GM12878 (cell line): ENCODE measurements around the gene CCT4. TPM values are rescaled to one million over a fixed set of nuclear protein-coding genes. Genes with fewer than 3 reads are reported as not detected.
A peak's percentile ranks its signal among the peaks of the same experiment; 100 is the strongest.

Source experiments
- ATAC-seq: fragments of 200-7000 bp; cut with Tn5 transposase; 3 replicates; pipeline ENCODE4 v1.9.1; 2020; ENCODE audit warnings: mild to moderate bottlenecking, moderate library complexity
- BruUV-seq: library from RNA; stranded (reverse); fragments of 400-500 nt; replicated peaks from 2 replicates; lab custom pipeline; 2021; lab: Mats Ljungman, UMichigan
- CTCF ChIA-PET: fragments of 300-600 bp; sonication (Branson Sonifier 250); formaldehyde crosslinking; extraction: SDS; loops from one replicate; lab custom pipeline; 2021; ENCODE audit warnings: inconsistent platforms; lab: Yijun Ruan, JAX
- POLR2A ChIA-PET: fragments of 350-600 bp; formaldehyde crosslinking; extraction: SDS; loops from one replicate; lab custom pipeline; 2021; ENCODE audit warnings: inconsistent platforms; lab: Charles Lee
- RAD21 ChIA-PET: fragments of 300-600 bp; sonication (Branson Sonifier 250); formaldehyde crosslinking; loops from one replicate; lab custom pipeline; 2023; ENCODE audit warnings: antibody characterized with exemption; ENCODE audit not compliant: unreplicated experiment; lab: Charles Lee
- SMC1A ChIA-PET: fragments of 300-600 bp; sonication (Branson Sonifier 250); formaldehyde crosslinking; loops from one replicate; lab custom pipeline; 2023; ENCODE audit not compliant: unreplicated experiment, uncharacterized antibody; lab: Charles Lee
- DNase-seq: peaks from one replicate; pipeline ENCODE4 v3.0.0-alpha.2; 2011; ENCODE audit warnings: low read depth, low spot score
- FAIRE-seq: peaks from 3 replicates; lab custom pipeline; 2011; peaks lifted over from hg19 to GRCh38; lab: Jason Lieb, UNC
- H2AFZ ChIP-seq: 2 replicates; pipeline ENCODE4 v1.6.0; 2011; ENCODE audit warnings: low read depth, low read length, control low read depth; ENCODE audit not compliant: control insufficient read depth
- H3K27ac ChIP-seq: 2 replicates; pipeline ENCODE4 v1.5.1; 2011; ENCODE audit warnings: control low read depth; ENCODE audit not compliant: control insufficient read depth, insufficient read depth
- H3K27me3 ChIP-seq, 2 experiments: replicated peaks in 1 of 2; 2 replicates each; pipeline versions ENCODE4 v1.6.0 to v1.6.1; 2011; ENCODE audit warnings: low read length in 1 of 2; ENCODE audit not compliant: control insufficient read depth in 2 of 2, insufficient read depth in 2 of 2
- H3K36me3 ChIP-seq, 2 experiments: 2 replicates each; pipeline ENCODE4 v1.5.1; 2011; ENCODE audit warnings: low read length in 1 of 2; ENCODE audit not compliant: control insufficient read depth in 2 of 2, insufficient read depth in 2 of 2
- H3K4me1 ChIP-seq: 2 replicates; pipeline ENCODE4 v1.6.1; 2011; ENCODE audit warnings: mild to moderate bottlenecking, low read length, moderate library complexity, mixed read lengths; ENCODE audit not compliant: control insufficient read depth, insufficient read depth
- H3K4me2 ChIP-seq: 2 replicates; pipeline ENCODE4 v1.6.0; 2011; ENCODE audit warnings: control low read depth; ENCODE audit not compliant: control insufficient read depth, insufficient read depth
- H3K4me3 ChIP-seq: fragments of 200-600 bp; sonication (generic); 2 replicates; pipeline ENCODE4 v1.5.1; 2016
- H3K79me2 ChIP-seq: 2 replicates; pipeline ENCODE4 v1.6.0; 2011; ENCODE audit warnings: low read length; ENCODE audit not compliant: control insufficient read depth, insufficient read depth
- H3K9ac ChIP-seq: 2 replicates; pipeline ENCODE4 v1.8.0; 2011; ENCODE audit warnings: low read length, control low read depth, mixed read lengths; ENCODE audit not compliant: control insufficient read depth, insufficient read depth
- H3K9me3 ChIP-seq: replicated peaks from 3 replicates; pipeline ENCODE4 v1.5.1; 2011; ENCODE audit warnings: mild to moderate bottlenecking, low read length; ENCODE audit not compliant: control insufficient read depth, insufficient read depth
- H4K20me1 ChIP-seq: 2 replicates; pipeline ENCODE4 v1.6.0; 2011; ENCODE audit not compliant: control insufficient read depth, insufficient read depth
- CHD1 ChIP-seq: IDR thresholded peaks from 2 replicates; pipeline ENCODE4 v1.6.1; 2012; ENCODE audit warnings: low read depth, low read length, improper control_type of control experiment
- CHD2 ChIP-seq: IDR thresholded peaks from 2 replicates; pipeline ENCODE4 v1.6.1; 2011; ENCODE audit warnings: low read depth, low read length, improper control_type of control experiment, borderline replicate concordance
- ELK1 ChIP-seq: IDR thresholded peaks from 2 replicates; pipeline ENCODE4 v1.6.1; 2012; ENCODE audit warnings: low read depth, low read length, improper control_type of control experiment
- EZH2 ChIP-seq: IDR thresholded peaks from 2 replicates; pipeline ENCODE4 v1.6.1; 2012; ENCODE audit warnings: low read depth, mild to moderate bottlenecking, control low read depth, inconsistent platforms, low read length, borderline replicate concordance; ENCODE audit not compliant: control insufficient read depth
- NR2F1 ChIP-seq: fragments of 450-650 bp; conservative IDR thresholded peaks from 2 replicates; pipeline ENCODE4 v1.6.1; 2017; ENCODE audit warnings: mild to moderate bottlenecking
- STAT3 ChIP-seq: IDR thresholded peaks from 2 replicates; pipeline ENCODE4 v1.6.1; 2011; ENCODE audit warnings: low read depth, low read length, improper control_type of control experiment
- ZNF207 ChIP-seq: fragments of 450-650 bp; IDR thresholded peaks from 2 replicates; pipeline ENCODE4 v1.6.1; 2014; ENCODE audit warnings: antibody characterized with exemption, mild to moderate bottlenecking, borderline replicate concordance
- ZNF217 ChIP-seq: fragments of 450-650 bp; IDR thresholded peaks from 2 replicates; pipeline ENCODE4 v1.6.1; 2017; ENCODE audit warnings: antibody characterized with exemption, mild to moderate bottlenecking
- WGBS: methylation state at CpG from one replicate; pipeline ENCODE4 v1.1.6; 2016; ENCODE audit warnings: low lambda C conversion rate; ENCODE audit not compliant: insufficient replicate concordance, insufficient coverage; ENCODE audit errors: missing lambda C conversion rate; 5-methylcytosine and 5-hydroxymethylcytosine counted together
- in situ Hi-C: fragments of 300-500 bp; cut with MboI; formaldehyde crosslinking; loops from 9 replicates; pipeline ENCODE4 v1.14.3; 2018; ENCODE audit warnings: mixed read lengths
- intact Hi-C: fragments of 100-400 bp; cut with micrococcal nuclease; formaldehyde crosslinking; loops from one replicate; pipeline ENCODE4 v1.14.2; 2022; ENCODE audit not compliant: unreplicated experiment
- polyA plus RNA-seq, 11 experiments: library from polyadenylated mRNA; depleted of rRNA in 4 of 11; unstranded in 6 of 11; stranded (reverse) in 5 of 11; fragments of >200 nt; fragmentation: Nextera tagmentation in 4 of 11; fragmentation: Illumina TruSeq in 1 of 11; extraction: Ambion mirVana in 4 of 11; extraction: Trizol in 1 of 11; gene quantifications; 1 replicate in 1 of 11; 2 replicates in 10 of 11; pipeline versions ENCODE4 v1.2.1 to v1.2.3, GENCODE V29; 2011 to 2016; ENCODE audit warnings: inconsistent platforms in 2 of 11, missing spikeins in 2 of 11, low read depth in 1 of 11
- total RNA-seq, 4 experiments: library from RNA; depleted of rRNA in 3 of 4; stranded (reverse); fragments of >200 nt in 3 of 4; fragmentation: Illumina TruSeq in 1 of 4; extraction: Trizol in 1 of 4; gene quantifications; 2 replicates each; pipeline versions ENCODE4 v1.2.1 to v1.2.3, GENCODE V29; 2013 to 2021
- TF ChIP-seq, protein P1 (sequence below), 3 experiments: IDR thresholded peaks in 2 of 3; conservative IDR thresholded peaks in 1 of 3; 2 replicates each; pipeline ENCODE4 v1.5.1; 2011; ENCODE audit warnings: low read depth in 3 of 3, low read length in 3 of 3, mild to moderate bottlenecking in 3 of 3, control low read depth in 2 of 3, moderate library complexity in 2 of 3, inconsistent platforms in 1 of 3, mixed read lengths in 1 of 3; ENCODE audit not compliant: control insufficient read depth in 2 of 3, insufficient read depth in 1 of 3; ENCODE audit errors: extremely low read depth in 1 of 3

Gene CCT4
- total and polyA plus RNA-seq, 10 of the 15 experiments (the other 5 are each of a cell fraction or from before 2014, with no cell fraction given): 76.6 to 320 (median 211) TPM

- no peaks in the 10 kb centered on the region for H4K20me1 ChIP-seq
- intact Hi-C loops: loop anchor here (10.0 kb wide), 1 partner anchor 394 kb away; no protein-coding TSS in a partner anchor
- ChIA-PET CTCF (interaction anchor here (0.6 to 1.2 kb wide), 3 partner anchors 253 to 499 kb away, joined by 3 to 6 read pairs (median 3); no protein-coding TSS in a partner anchor), RAD21 (interaction anchor here (0.6 to 0.7 kb wide), 2 partner anchors 218 to 665 kb away, joined by 3 read pairs; no protein-coding TSS in a partner anchor), POLR2A (no interaction called here), SMC1A (no interaction called here)
- no peaks in the 10 kb centered on the region for H3K27me3 ChIP-seq
- H2AFZ ChIP-seq: no peak overlapping the region
- ATAC-seq (no peak), FAIRE-seq (no peak), DNase-seq (no peak)
- in situ Hi-C loops: no loop called here
- no peak overlapping the region for H3K27ac ChIP-seq
- H3K79me2 ChIP-seq: peaks cover 17% of the 10 kb centered on the region
- no peaks in the 10 kb centered on the region for H3K36me3 ChIP-seq
- TF ChIP-seq, protein P1, sequence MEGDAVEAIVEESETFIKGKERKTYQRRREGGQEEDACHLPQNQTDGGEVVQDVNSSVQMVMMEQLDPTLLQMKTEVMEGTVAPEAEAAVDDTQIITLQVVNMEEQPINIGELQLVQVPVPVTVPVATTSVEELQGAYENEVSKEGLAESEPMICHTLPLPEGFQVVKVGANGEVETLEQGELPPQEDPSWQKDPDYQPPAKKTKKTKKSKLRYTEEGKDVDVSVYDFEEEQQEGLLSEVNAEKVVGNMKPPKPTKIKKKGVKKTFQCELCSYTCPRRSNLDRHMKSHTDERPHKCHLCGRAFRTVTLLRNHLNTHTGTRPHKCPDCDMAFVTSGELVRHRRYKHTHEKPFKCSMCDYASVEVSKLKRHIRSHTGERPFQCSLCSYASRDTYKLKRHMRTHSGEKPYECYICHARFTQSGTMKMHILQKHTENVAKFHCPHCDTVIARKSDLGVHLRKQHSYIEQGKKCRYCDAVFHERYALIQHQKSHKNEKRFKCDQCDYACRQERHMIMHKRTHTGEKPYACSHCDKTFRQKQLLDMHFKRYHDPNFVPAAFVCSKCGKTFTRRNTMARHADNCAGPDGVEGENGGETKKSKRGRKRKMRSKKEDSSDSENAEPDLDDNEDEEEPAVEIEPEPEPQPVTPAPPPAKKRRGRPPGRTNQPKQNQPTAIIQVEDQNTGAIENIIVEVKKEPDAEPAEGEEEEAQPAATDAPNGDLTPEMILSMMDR (IDR thresholded peaks at IDR 0.05 in 2 of 3, conservative IDR thresholded peaks at IDR 0.05 in 1 of 3; ENCODE audit: control insufficient read depth in 2 of 3, extremely low read depth in 1 of 3, insufficient read depth in 1 of 3, low read depth in 3 of 3, low read length in 3 of 3): peak in 2 of 3 experiments; percentile 12 to 19; a peak in 2 of 6 replicates
- no peak for TF ChIP-seq ELK1
- no peaks in the 10 kb centered on the region for H3K9me3 ChIP-seq
- BruUV-seq: no TSS peak
- H3K9ac ChIP-seq: no peak overlapping the region
- WGBS: 86% methylated on average over 9 of the region's 9 CpGs
- H3K4me1 ChIP-seq: no peaks in the 10 kb centered on the region
- H3K4me2 ChIP-seq: no peak overlapping the region
- no peak overlapping the region for H3K4me3 ChIP-seq
Observed at GRCh38 chr2:61910603-61911002, 22.1 kb upstream of the CCT4 start.

GRCh38 chr2:61909116-61909515, 20.7 kb upstream of the CCT4 start:
- Histone ChIP-seq H3K4me2 (no peak overlapping the region), H4K20me1 (no peaks in the 10 kb centered on the region), H3K9ac (no peak overlapping the region), H3K4me3 (no peak overlapping the region), H3K36me3 (no peaks in the 10 kb centered on the region), H3K27me3 (no peaks in the 10 kb centered on the region), H3K9me3 (no peaks in the 10 kb centered on the region), H3K4me1 (no peaks in the 10 kb centered on the region), H3K27ac (no peak overlapping the region), H3K79me2 (peaks cover 18% of the 10 kb centered on the region), H2AFZ (no peak overlapping the region)
- RAD21 ChIA-PET: no interaction called here
- in situ Hi-C loops (no loop called here), intact Hi-C loops (no loop called here)
- no TSS peak for BruUV-seq
- FAIRE-seq: no peak
- no peak for DNase-seq
- POLR2A ChIA-PET: no interaction called here
- SMC1A ChIA-PET: no interaction called here
- no peak for ATAC-seq
- TF ChIP-seq EZH2 (no peak), CHD1 (no peak), ZNF217 (no peak), CHD2 (no peak), STAT3 (no peak), ZNF207 (no peak), NR2F1 (no peak)
- CTCF ChIA-PET: no interaction called here
- 98% methylated on average over 8 of the region's 8 CpGs for WGBS
